HG03460 (cell line): ENCODE data around the gene POU2F2.
"Not testable (repeated sequence)": the region's sequence is repeated elsewhere in the genome, so short reads cannot be mapped to it uniquely, and the experiment has no call there.

Source experiments
- ATAC-seq: cut with Tn5 transposase; IDR thresholded peaks from one replicate; pipeline ENCODE4 v1.9.1; 2021; ENCODE audit not compliant: unreplicated experiment

Gene POU2F2

GRCh38 chr19:42066075-42066754 is 66.0 kb downstream of the POU2F2 start:
- no peak for ATAC-seq

DNA sequence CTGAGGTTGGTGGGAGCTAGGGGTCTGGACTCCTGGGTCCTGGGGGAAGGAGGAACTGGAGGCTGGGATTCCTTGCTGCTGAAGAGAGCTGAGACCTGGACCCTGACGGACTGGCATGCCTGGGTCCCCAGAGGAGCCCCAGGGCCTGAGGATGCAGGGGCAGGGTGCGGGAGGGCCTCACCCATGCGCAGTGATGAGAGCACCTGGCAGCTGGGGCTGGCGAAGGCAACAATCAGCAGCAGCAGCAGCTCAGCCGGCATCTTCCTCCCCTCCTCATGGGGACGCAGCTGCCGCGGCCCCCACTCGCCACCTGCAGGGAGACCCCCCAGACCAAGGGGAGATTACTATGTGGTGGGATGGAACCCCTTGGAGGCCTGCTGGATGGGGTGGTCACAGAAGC is 66.7 kb downstream of the POU2F2 start:
- no peak for ATAC-seq

DNA sequence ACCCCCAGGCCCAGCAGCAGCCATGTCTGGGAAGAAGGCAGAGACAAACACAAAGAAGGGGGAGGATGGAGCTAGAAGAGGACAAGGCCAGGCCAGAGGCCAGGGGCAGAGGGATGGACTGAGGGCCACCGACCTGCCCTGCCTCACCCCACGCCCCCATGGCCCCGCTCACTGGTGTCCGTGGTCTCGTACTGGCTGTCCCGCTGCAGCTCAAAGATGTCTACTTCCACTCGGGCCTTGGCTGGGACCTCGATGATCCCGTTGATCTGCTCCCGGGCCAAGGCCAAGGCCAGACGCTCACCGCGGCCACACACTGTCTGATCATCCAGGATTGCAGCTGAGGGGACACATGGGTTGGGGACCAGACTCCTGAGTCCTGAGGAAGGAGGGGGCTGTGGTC is 67.2 kb downstream of the POU2F2 start:
- ATAC-seq, result no peak

GRCh38 chr19:42064432-42064831 is 67.8 kb downstream of the POU2F2 start:
- ATAC-seq, result no peak

DNA sequence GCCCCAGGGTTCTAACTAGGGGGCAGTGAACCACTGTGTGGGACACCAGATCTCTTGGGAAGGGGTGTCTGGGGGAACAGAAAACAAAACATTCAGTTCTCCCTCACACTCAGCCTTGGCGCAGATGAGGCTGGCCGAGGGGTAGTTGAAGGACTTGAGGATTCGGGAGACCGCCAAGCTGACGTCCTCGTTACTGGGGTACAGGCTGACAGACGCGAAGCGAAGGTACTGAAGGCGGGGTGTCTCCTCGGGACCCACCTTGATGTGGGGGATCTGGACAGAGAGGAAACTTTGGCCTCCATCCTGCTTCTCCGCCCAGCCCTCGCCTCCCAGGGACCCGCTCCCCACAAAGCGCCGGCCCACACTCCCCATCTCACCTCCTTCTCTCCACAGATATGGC is 69.9 kb downstream of the POU2F2 start:
- ATAC-seq, result no peak

DNA sequence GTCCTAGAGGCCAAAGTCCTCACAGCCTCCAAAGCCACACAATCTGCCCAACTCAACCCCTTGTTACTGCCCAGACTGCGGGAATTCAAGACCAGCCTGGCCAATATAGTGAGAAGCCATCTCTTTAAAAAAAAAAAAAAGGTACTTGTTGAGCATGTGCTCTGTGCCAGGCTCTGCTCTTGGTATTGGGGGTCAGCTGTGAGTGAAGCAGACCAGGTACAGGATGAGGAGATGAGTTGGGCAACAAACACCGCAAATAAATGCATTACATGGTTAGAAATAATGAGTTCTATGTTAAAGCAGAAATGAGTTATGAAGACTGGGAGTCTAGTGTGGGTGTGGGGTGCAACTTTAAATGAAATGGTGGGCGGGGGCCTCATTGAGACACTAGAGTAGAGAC is 72.1 kb downstream of the POU2F2 start:
- ATAC-seq, result no peak

GRCh38 chr19:42059196-42059595 is 73.0 kb downstream of the POU2F2 start:
- ATAC-seq, result no peak

- no peak for ATAC-seq
These were observed 74.4 kb downstream of the POU2F2 start for GRCh38 chr19:42057846-42058245.

DNA sequence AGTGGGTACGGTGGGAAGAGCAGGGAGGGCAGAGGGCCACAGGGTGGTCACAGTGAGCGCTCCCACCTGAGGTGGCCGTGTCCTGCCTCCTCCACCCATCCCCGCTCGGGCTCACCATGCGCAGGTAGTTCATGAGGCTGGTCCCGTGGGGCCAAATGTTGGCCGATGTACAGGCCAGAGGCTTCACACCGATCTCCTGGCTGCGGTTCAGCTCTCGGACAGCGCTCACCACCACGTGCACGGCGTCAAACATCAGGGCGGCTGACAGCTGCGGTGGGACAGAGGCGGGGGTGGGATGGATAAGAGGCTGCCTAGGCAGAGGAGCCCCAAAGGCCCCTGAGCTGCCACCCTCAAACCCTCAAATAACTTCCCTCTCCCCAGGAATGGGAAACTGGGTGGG is 78.0 kb downstream of the POU2F2 start:
- no peak for ATAC-seq

- no peak for ATAC-seq
These were observed 79.0 kb downstream of the POU2F2 start for GRCh38 chr19:42053037-42053935.

DNA sequence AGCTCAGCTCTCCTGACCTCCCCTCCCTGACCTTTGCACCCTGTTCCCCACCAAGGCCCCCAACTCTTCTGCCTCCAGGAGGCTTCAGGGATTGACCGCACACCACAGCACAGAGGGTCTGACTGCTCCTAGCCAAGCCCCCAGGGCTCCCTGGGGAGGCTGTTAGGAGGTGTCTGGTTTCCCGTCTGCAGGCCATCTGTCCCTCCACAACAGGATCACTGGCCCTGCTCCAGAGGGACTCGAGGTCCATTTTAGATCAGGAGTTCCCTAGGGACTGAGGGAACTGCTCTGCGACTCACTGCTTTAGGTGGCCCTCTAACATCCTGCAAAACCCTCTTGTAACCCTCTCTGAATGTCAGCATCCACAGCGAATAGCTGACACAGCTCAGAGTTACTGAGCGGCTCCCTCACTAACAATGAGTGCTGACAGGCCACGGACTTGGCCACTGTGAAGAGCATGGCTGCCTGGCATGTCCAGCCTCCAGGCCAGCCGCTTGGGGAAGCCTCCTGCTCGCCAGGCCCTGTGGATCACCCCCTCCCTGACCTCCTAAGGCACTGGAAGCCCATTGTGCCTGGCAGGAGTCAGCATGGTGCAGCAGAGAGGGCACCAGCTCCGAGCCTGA is 79.9 kb downstream of the POU2F2 start:
- no peak for ATAC-seq

DNA sequence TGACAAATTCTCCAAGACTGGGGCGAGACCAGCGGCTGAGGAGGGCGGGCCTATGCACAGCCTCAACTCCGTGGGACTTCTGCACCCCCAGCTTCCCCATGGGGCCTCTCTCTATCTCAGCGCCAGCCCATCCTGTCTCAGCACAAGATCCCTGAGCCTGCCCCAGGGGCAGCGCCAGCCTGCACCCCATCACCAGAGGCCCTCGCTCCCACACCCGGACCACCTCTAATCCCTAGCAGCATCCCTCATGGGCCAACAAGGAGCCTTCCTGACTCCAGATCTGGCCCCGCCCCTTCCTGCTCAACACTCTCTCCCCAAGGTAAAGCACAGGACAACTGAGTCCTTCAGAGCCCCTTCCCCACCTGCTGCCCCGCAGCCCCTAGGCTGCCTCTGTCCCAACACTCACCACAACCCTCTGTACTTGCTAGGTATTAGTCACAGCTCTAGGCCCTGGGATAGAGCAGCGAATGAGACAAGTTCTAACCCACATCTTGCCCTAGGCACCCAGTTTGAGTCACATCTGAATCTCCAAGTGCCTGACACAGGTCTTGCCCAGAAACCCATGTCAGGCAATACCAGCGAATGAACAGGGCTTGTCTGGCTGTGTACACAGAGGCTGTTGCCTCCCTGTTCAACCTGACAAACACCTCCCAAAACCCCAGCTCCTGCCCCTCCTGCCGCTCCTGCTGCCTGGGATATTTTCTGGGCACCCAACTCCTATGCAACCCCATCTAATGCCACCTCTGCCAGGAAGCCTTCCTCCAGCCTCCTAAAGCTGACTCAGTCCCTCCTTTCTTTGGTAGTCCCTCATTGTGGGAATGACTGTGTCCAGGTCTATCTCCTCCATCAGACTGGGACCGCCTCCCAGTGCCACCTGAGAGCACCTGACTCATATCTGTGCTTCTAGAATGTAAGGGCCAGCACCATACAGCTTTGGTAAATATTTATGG is 80.8 kb downstream of the POU2F2 start:
- no peak for ATAC-seq

DNA sequence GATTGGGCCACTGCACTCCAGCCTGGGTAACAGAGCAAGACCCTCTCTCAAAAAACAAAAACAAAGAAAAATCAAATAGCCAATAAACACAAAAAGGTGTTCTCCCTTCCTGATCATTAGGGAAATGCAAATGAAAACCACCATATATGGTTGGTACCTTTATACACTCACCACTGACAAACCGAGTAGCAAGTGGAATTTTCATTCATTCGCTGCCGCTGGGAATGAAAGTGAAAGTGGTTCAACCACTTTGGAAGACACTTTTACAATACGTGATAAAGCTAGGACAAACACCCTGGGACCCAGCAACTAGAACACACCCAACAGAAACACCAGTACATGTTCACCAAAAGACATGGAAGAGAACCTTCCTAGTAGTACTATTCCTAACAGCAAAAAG is 83.3 kb downstream of the POU2F2 start:
- no peak for ATAC-seq

DNA sequence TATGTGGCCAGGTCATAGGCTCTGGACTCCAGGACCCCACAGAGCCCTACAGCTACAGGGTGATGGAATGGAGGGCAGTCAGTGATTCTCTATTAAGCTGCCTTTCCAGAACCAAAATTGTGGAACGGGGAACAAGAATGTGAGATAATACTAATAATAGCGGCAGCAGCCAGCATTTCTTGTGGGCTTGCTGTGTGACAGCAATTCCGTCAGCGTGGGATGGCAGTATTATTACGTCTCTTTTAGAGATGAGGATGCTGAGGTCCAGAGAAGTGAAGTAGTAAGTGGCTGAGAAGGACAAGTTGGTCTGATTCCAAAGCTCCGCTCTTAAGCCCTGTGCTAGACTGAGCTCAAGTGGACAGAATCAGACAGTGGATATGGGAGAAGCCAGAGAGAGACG is 86.7 kb downstream of the POU2F2 start:
- ATAC-seq, result no peak

DNA sequence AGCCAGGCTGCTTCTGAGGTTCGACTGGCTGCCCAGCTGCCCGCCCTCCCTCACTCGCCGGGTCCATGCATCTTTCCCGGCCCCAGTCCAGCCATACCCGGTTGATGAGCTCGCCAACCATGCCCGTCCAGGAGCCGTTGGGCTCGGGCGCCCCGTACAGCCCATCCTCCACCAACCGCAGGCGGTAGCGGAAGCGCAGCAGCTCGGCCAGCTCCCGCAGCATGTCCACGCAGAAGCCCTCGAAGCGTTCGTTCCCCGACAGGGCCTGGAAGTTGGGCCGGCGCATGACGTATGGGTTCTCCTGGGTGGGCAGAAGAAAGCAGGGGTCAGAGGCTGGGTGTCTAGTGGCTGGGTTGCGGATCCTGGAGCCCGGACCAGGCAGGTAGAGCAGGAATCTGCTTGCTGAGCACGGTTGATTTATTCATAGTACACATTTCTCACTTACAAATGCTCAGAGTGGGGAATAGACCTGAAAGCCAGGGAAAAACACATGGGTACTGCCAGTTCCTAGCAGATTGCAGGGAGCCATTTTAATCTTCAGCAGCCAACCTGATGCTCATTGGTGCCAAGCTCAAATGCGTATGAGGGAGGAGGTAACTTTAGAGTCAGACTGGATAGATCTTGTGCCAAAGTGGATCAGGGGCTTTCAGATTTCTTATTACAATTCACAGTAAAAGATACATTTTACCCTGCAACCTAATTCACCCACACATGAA is 89.6 kb downstream of the POU2F2 start:
- ATAC-seq, result no peak

GRCh38 chr19:42040491-42040890 is 91.8 kb downstream of the POU2F2 start:
- not testable (repeated sequence) for ATAC-seq

DNA sequence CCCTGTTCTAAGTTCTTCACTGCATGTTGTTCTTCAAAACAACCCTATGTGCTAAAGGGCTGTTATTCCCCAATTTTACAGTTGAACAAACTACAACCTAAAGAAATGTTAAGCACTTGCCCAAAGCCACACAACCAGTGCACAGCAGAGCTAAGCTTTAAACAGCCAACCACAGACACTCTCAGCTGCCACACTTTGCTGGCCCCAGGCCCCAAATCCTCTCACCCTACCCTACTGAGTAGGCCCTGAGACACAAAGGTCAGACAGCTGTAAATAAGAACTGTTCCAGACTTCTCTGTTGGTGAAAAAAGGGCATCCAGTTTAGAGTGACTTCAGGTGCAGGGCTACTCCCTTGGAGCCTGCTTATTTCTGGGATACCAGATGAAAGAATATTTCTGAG is 92.2 kb downstream of the POU2F2 start:
- ATAC-seq, result no peak

DNA sequence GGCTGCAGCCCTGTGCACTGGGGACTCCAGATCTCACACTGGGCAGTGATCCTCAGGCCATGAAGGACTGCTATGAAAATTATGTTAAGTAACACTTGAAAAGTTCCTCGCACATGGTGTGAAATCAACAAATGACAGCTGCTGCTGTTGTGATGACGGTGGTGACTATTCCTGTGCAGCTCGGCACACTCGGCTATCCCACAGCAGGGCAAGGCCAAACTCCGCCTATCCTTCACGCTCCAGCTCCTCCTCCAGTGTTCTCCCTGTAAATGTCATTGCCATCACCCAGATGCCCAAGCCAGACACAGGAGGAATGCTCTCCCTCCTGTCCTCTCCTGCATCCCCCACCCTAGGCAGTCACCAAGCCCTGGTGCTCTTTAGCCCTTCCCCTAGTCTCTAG is 93.6 kb downstream of the POU2F2 start:
- ATAC-seq, result no peak

DNA sequence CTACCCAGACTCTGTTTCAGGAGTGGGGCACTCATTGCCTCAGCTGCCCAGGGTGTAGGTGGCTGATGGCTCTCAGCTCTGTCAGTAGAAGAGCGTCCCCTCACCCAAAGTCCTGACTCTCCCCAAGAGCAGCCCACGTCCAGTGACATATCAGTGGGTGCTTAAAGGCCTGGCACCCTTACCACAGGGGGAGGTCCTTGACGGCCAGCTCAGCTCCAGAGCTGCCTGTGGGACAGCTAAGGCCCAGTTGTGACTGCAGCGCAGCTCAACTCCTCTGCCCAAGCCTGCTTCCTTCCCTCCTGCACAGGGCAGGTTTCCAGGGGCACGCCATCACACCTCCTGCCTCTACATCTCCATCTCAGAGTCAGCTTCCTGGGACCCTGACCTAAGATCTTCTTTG is 94.6 kb downstream of the POU2F2 start:
- ATAC-seq, result no peak
